Retinal pigment epithelial cell (primary cell): ENCODE data around the gene SMAD6.

ENCODE experiments used
- DNase-seq: peaks from one replicate; pipeline ENCODE4 v3.0.0-alpha.2; 2010; ENCODE audit warnings: low read depth
- H3K4me3 ChIP-seq: 2 replicates; pipeline ENCODE4 v1.5.1; 2011; ENCODE audit warnings: mild to moderate bottlenecking, low read length, control low read depth, moderate library complexity
- TF ChIP-seq, protein P1 (sequence below): conservative IDR thresholded peaks from 2 replicates; pipeline ENCODE4 v1.5.1; 2011; ENCODE audit warnings: low read depth, low read length, control low read depth, inconsistent platforms

SMAD6 gene

GRCh38 chr15:66770518-66771350, 68.7 kb downstream of the SMAD6 start:
- H3K4me3 ChIP-seq = no peak overlapping the region
- no peak for DNase-seq
- TF ChIP-seq, protein P1, sequence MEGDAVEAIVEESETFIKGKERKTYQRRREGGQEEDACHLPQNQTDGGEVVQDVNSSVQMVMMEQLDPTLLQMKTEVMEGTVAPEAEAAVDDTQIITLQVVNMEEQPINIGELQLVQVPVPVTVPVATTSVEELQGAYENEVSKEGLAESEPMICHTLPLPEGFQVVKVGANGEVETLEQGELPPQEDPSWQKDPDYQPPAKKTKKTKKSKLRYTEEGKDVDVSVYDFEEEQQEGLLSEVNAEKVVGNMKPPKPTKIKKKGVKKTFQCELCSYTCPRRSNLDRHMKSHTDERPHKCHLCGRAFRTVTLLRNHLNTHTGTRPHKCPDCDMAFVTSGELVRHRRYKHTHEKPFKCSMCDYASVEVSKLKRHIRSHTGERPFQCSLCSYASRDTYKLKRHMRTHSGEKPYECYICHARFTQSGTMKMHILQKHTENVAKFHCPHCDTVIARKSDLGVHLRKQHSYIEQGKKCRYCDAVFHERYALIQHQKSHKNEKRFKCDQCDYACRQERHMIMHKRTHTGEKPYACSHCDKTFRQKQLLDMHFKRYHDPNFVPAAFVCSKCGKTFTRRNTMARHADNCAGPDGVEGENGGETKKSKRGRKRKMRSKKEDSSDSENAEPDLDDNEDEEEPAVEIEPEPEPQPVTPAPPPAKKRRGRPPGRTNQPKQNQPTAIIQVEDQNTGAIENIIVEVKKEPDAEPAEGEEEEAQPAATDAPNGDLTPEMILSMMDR = no peak

DNA sequence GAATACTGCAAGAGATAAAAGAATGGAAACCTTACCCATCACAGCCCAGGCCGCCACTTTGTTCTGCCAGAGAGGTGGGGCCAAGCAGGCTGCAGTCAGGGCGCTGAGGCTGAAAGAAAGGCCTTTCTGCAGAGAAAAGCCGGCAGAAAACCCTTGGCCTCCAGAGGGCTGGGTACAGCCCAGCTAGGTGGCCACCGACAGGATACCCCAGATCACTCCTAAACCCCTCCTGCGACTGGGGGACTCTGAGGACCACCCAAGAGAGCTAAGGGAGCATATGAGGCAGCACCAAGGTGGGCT, 69.3 kb downstream of the SMAD6 start:
- TF ChIP-seq, protein P1 = no peak
- no peak overlapping the region for H3K4me3 ChIP-seq
- DNase-seq = no peak

DNA sequence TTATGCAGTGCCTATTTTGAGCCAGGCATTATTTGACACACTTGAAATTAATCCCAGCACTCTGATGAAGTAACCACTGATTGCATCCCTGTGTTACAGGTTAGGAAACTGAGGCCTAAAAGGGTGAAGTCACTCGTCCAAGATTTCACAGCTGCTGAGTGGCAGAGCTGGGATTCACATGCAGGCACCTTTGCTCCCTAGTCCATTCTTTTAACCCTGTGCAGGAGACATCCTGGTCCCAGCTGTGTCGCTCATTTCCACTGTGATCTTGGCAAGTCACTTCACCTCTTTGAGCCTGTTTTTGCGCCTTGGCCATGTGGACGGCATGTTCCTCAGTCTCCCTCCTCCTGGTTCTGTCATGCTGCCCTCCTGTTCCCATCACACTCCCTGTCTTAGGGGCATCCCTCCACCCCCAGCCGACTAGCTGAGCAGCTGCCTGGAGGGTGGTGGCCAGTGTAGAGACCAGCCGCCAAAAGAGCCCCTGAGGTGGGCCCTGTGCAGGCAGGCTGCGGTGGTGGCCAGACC, 70.6 kb downstream of the SMAD6 start:
- no peak for DNase-seq
- H3K4me3 ChIP-seq = no peak overlapping the region
- TF ChIP-seq, protein P1 = no peak

DNA sequence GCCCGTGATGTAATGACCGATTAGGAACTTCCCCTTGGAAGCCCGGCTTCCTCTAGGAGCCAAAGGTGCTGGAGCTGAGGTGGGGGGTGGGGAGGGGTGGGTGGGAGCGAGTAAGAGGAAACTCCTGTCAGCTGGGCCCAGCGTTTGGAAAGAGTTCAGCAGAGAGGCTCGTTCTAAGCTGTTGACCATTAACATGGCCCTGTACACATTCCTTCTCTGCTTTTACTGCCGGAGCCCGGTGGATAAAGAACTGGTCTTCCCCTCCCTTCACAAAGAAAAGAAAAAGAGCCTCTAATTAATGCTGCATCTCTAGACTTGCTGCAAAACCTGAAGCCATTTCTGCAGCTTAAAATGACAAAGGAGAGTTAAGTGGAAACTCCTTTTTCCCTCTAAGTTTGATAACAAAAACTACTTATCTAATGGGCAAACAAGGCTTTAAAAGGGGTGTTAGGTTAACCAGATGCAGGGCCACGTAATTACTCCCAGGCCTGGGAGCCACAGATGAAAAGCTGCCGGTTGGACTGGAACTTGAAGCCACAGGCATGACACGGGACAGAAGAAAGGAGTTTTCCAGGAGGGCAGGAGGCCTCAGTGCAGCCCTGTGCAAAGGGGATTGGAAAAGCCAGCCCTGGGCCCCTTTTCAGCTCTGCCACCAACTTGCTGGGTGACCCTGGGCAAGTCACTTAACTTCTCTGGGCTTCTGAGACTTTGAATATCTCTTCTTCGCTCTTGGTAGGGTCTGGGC, 71.3 kb downstream of the SMAD6 start:
- no peak for DNase-seq
- TF ChIP-seq, protein P1 = no peak
- H3K4me3 ChIP-seq = no peak overlapping the region

GRCh38 chr15:66774001-66774814, 72.2 kb downstream of the SMAD6 start:
- TF ChIP-seq, protein P1 = peak; percentile 96
- no peak for DNase-seq
- H3K4me3 ChIP-seq = no peak overlapping the region

DNA sequence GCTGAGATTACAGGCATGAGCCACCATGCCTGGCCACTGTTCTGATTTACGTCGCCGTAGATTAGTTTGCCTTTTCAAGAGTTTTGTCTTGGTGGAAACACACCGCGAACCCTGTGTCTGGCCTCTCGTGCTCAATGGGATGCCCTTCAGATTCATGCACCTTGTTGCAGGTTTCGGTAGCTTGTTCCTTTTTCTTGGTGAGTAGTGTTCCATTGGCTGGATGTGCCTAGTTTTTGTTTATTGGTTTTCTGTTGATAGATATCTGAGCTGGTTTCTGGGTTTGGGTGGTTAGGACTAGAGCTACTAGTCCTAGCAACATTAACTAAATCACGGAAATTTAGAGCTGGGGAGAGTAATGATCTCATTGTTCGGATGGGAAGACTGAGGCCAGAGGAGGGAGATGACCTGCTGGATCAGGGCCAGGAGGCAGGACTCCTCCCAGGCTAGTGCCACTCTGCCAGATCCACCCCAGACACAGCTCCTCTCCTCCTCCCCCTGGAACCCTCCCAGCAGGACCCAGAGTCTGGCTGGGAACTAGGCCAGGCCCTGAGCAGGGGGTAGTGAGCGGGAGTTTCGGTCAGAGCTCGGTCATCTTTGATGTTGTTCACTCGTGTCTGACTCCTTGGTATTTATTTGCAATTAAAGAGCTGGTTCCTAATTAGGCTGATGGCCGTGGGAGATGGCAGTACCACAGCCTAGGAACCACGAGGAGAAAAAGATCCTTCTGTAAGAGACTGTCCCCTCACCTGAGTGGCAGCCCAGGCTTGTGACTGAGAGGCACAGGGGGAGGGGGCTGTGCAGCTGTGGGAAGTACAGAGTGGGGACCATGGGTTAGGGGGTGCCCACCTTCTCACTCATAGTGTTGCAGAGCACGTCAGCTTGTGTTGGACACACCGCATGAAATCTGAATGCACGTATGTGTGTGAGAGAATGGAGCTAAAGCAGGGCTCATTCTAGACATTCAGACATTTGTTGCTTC, 73.4 kb downstream of the SMAD6 start:
- DNase-seq = no peak
- TF ChIP-seq, protein P1 = no peak
- H3K4me3 ChIP-seq = no peak overlapping the region
